GM15510 (cell line): ENCODE results near the gene SIN3B.

ENCODE experiments used
- POLR2A ChIP-seq: IDR thresholded peaks from 3 replicates; pipeline ENCODE4 v1.6.1; 2011; ENCODE audit warnings: borderline replicate concordance; ENCODE audit not compliant: insufficient read length; ENCODE audit errors: extremely low read depth

Gene SIN3B

GRCh38 chr19:16899566-16900075, 70.4 kb downstream of the SIN3B start:
- TF ChIP-seq POLR2A = no peak

DNA sequence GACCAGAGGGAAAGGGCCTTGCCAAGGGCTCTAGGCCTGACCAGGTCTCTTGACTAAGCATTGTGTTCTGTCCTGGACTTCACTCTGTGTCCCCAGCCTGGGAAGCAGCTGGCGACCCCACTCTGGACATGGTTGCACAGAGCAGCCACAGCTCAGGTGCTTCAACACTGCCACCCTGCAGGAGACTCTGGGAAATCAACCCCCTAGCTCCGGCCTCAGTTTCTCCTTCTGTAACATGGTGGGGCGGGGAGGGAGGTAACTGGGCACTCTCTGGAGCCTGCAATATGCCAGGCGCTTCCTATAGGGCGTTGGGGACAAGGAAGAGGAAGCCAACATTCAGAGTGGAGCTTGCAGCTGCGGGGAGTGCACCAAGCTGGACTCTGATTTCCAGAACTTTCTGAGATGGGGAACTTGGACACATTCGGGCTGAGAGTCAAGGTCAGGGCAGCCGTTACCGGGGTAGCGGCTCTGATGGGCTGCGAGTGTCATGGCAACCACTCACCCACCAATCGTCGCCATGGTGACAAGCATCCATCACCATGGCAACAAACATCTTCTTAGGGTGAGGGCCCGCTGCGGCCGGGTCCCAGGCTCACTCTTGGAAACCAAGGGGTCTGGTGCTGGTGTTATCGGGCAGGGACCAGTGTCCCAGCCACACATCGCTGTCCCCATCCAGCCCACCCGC, 72.4 kb downstream of the SIN3B start:
- no peak for TF ChIP-seq POLR2A

GRCh38 chr19:16902545-16902944, 73.3 kb downstream of the SIN3B start:
- no peak for TF ChIP-seq POLR2A

DNA sequence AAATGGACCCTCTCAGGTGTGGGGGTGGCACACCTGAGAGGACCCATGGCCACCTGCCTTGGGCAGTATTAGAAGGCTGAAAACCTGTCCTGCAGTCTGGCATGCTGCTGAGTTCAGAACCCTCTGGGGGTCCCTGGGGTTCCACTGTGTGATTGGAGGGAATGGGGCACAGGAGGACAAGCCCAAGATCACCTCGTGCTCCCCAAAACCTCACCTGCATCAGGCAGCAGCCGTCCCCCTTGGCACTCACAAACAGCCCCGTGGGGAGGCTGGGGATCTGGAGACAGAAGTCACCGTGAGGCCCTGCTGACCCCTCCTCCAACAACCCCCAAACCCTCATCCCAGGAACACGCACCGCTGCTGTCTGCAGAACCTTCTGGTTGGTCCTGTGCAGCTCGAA, 74.1 kb downstream of the SIN3B start:
- no peak for TF ChIP-seq POLR2A

- no peak for TF ChIP-seq POLR2A
Observed at GRCh38 chr19:16904599-16904998, 75.4 kb downstream of the SIN3B start.

DNA sequence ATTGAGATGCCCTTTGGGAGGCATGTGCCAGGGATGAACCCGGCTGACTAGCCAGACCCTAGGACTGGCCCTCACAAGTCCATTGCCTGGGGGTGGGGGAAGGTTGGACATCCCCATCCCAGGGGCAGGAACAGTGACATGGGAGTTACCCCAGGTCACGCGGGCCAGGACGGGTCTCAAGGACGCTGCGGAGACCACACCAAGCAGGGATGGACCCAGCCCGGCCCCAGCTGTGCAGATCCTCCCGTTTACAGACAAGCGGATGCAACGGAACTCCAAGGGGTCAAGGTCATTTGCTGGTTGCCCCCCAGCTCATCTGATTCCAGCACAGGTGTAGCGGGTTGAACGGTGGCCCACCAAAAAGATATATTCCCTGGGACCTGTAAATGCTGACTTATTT, 79.6 kb downstream of the SIN3B start:
- TF ChIP-seq POLR2A = no peak

- TF ChIP-seq POLR2A = no peak
Observed at GRCh38 chr19:16911046-16911445, 81.8 kb downstream of the SIN3B start.

DNA sequence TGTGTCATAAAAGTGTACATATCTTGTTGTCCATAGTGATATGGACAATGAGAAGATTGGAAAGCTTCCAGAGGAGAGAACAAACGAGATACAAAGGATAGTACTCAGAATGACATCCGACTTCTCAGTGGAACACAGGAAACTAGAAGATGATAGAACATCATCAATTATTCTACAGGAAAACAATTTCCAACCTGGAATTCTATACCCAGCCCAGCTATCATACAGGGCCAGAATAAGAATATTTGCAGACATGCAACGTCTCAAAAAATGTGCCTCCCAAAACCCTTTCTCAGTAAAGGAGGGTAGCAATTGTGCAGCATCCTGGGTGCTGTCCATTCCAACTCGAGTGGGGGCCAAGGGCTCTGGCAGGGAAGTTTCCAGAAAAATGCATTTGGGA, 83.6 kb downstream of the SIN3B start:
- no peak for TF ChIP-seq POLR2A

- no peak for TF ChIP-seq POLR2A
Observed at GRCh38 chr19:16914421-16914820, 85.2 kb downstream of the SIN3B start.

DNA sequence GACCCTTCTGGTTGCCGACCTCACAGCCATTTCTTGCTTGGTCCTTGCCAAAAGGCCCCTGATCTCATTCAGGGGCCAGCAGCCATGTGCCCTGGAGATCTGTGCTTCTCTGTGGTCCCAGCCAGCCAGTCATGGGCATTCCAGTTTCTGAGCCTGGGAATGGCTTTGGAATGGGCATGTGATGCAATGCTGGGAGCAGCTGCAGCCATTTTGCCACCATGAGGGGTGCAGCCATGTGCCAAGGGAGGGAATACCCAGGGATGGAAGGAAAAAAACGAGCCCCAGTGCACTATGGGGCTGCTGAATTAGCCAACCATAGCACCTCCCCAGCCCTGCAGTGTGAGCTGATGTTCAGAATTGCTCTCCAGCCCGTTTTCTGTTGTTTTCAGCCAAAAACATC, 85.9 kb downstream of the SIN3B start:
- TF ChIP-seq POLR2A = no peak

- no peak for TF ChIP-seq POLR2A
Observed at GRCh38 chr19:16915734-16916133, 86.5 kb downstream of the SIN3B start.

- TF ChIP-seq POLR2A = no peak
Observed at GRCh38 chr19:16917401-16917800, 88.2 kb downstream of the SIN3B start.

- no peak for TF ChIP-seq POLR2A
Observed at GRCh38 chr19:16919496-16919895, 90.3 kb downstream of the SIN3B start.

- TF ChIP-seq POLR2A = no peak
Observed at GRCh38 chr19:16920816-16921529, 91.8 kb downstream of the SIN3B start.

DNA sequence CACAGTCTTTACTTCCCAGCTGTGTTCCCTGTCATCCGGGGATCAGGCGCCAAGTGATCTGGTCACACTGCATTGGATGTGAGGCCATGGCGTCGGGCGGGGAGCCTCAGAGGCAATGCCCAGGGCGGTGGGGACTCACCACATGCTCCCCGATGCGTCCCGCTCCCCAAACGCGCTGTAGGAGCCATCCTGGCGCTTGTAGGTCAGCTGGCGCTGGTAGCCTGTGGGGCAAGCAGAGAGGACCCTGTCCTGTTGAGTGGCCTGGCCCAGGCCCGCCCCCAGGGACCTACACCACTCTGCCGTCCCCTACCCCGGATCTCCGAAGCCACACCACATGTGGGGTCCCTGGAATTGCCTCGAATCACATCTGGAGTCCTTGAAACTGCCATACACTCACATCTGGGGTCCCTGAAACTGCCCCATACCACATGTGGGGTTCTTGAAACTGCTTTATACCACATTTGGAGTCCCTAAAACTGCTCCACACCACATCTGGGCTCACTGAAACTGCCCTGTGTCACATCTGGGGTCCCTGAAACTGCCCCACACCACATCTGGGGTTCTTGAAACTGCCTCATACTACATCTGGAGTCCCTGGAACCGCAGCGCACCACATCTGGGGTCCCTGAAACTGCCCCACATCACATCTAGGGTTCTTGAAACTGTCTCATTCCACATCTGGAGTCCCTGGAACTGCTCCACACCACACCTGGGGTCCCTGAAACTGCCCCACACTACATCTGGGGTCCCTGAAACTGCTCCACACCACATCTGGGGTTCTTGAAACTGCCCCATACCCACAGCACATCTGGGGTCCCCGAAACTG, 92.8 kb downstream of the SIN3B start:
- no peak for TF ChIP-seq POLR2A
